Stromal cell of bone marrow (primary cell): ENCODE results near the gene TP53AIP1.

Experiments
- DNase-seq: peaks from one replicate; pipeline ENCODE4 v3.0.0-alpha.2; 2012; ENCODE audit warnings: low read depth

TP53AIP1 gene

GRCh38 chr11:128889657-128890213, 52.9 kb downstream of the TP53AIP1 start:
- DNase-seq: no peak

GRCh38 chr11:128888034-128888985, 54.4 kb downstream of the TP53AIP1 start:
- DNase-seq: no peak

DNA sequence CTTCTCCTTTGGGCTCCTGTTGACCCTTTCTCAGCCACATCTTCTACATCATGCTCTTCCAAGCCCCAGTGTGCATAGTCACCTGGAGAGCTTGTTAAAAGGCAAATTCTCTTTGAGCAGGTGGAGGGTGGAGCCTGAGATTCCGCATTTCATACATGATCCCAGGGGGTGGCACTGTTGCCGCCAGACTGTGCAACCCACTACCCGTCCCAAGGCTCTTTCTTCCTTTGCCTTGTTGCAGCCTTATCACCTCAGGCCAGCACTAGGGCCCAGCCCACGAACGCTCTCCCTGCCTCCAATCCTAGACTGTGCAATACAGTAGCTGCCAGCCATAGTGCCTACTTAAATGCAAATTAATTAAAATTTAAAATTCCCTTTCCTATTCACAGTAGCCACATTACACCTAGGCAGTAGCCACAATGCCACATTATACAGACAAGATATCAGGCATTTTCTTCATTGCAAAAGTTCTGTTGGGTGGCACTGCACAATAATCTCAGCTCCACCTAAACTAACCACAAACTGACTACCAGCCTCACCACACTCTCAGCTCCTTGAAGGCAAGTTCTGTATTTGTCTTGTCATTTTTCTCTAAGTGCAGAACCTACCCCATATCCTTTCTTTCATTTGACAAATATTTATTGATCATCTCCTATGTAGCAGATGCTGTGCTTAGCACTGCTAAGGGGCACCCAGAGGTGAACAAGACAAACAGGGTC, 56.1 kb downstream of the TP53AIP1 start:
- DNase-seq: no peak
